K562 (cell line): ENCODE measurements around the gene POLDIP3. TPM values are rescaled to one million over a fixed set of nuclear protein-coding genes. Genes with fewer than 3 reads are reported as not detected.

Experiments
- ATF6 ChIP-seq: sonication (generic); formaldehyde crosslinking; IDR thresholded peaks from 2 replicates; pipeline ENCODE4 v1.4.0; 2020; ENCODE audit warnings: mild to moderate bottlenecking, missing genetic modification reagents
- CHD2 ChIP-seq: IDR thresholded peaks from 2 replicates; pipeline ENCODE4 v1.6.1; 2011; ENCODE audit warnings: low read depth, low read length
- FOXP1 ChIP-seq: sonication (generic); formaldehyde crosslinking; IDR thresholded peaks from 2 replicates; pipeline ENCODE4 v1.8.0; 2022; ENCODE audit warnings: mild to moderate bottlenecking, missing genetic modification reagents
- HMG20A ChIP-seq: fragments of 450-650 bp; formaldehyde crosslinking; conservative IDR thresholded peaks from 2 replicates; pipeline ENCODE4 v1.4.0; 2020; ENCODE audit warnings: mild to moderate bottlenecking, mixed read lengths
- HSF4 ChIP-seq: fragments of 250-450 bp; sonication (Bioruptor Pico); IDR thresholded peaks from 2 replicates; pipeline ENCODE4 v2.1.2; 2022; ENCODE audit warnings: mild to moderate bottlenecking, moderate library complexity, borderline replicate concordance
- MAX ChIP-seq: sonication (generic); formaldehyde crosslinking; IDR thresholded peaks from 2 replicates; pipeline ENCODE4 v1.9.0; 2022; ENCODE audit warnings: mild to moderate bottlenecking, missing genetic modification reagents
- MITF ChIP-seq: IDR thresholded peaks from 2 replicates; pipeline ENCODE4 v1.6.1; 2014; ENCODE audit warnings: antibody characterized with exemption
- POLR3G ChIP-seq: IDR thresholded peaks from 2 replicates; pipeline ENCODE4 v1.6.1; 2011; ENCODE audit not compliant: insufficient read length, insufficient replicate concordance; ENCODE audit errors: extremely low read depth
- PYGO2 ChIP-seq: fragments of 450-650 bp; IDR thresholded peaks from 2 replicates; pipeline ENCODE4 v1.6.1; 2016; ENCODE audit warnings: mild to moderate bottlenecking, missing genetic modification characterization, moderate library complexity, missing compliant biosample characterization
- REST ChIP-seq, 2 experiments: fragments of 450-650 bp; formaldehyde crosslinking in 1 of 2; IDR thresholded peaks; 2 replicates each; pipeline versions ENCODE4 v1.4.0 to v1.6.1; 2014 to 2020; ENCODE audit warnings: mild to moderate bottlenecking in 2 of 2, borderline replicate concordance in 1 of 2, low read depth in 1 of 2
- ZNF124 ChIP-seq: sonication (generic); formaldehyde crosslinking; IDR thresholded peaks from 2 replicates; pipeline ENCODE4 v1.8.1; 2022; ENCODE audit warnings: missing genetic modification reagents
- ZNF280A ChIP-seq: fragments of 450-650 bp; IDR thresholded peaks from 2 replicates; pipeline ENCODE4 v1.6.1; 2018; ENCODE audit warnings: mild to moderate bottlenecking, low read depth; ENCODE audit not compliant: partially characterized antibody
- ZNF696 ChIP-seq: fragments of 250-450 bp; sonication (Bioruptor Pico); conservative IDR thresholded peaks from 2 replicates; pipeline ENCODE4 v1.4.0; 2020; ENCODE audit warnings: mild to moderate bottlenecking, moderate library complexity
- polyA plus RNA-seq, 8 experiments: library from polyadenylated mRNA; depleted of rRNA in 4 of 8; stranded (reverse) in 5 of 8; unstranded in 3 of 8; fragments of >200 nt; fragmentation: Nextera tagmentation in 2 of 8; fragmentation: Illumina TruSeq in 1 of 8; extraction: Ambion mirVana in 2 of 8; extraction: Trizol in 1 of 8; gene quantifications; 2 replicates each; pipeline versions ENCODE4 v1.2.1 to v1.2.3, GENCODE V29; 2011 to 2014; ENCODE audit warnings: inconsistent platforms in 1 of 8, missing spikeins in 1 of 8
- total RNA-seq, 7 experiments: library from RNA; depleted of rRNA in 6 of 7; stranded (reverse); fragments of >200 nt in 6 of 7; fragmentation: Illumina TruSeq in 2 of 7; extraction: Trizol in 2 of 7; gene quantifications; 2 replicates each; pipeline versions ENCODE4 v1.2.1 to v1.2.3, GENCODE V29; 2011 to 2021; ENCODE audit warnings: low replicate concordance in 1 of 7

The POLDIP3 gene
- total and polyA plus RNA-seq, 9 of the 15 experiments (the other 6 are each of a cell fraction or from before 2014, with no cell fraction given): 14.3 to 53.0 (median 26.3) TPM

- TF ChIP-seq REST (IDR thresholded peaks at IDR 0.05; ENCODE audit: borderline replicate concordance): no peak
- no peak for TF ChIP-seq REST (CRISPR knock-in tag; IDR thresholded peaks at IDR 0.05; ENCODE audit: low read depth)
- TF ChIP-seq POLR3G: no peak
- TF ChIP-seq CHD2: no peak
- TF ChIP-seq HMG20A (CRISPR knock-in tag): no peak
- no peak for TF ChIP-seq FOXP1 (CRISPR knock-in tag)
- TF ChIP-seq ATF6 (CRISPR knock-in tag): no peak
- no peak for TF ChIP-seq ZNF280A
- TF ChIP-seq PYGO2: no peak
- TF ChIP-seq MAX: peak; percentile 10; the same call in 1 of the 2 replicates
- no peak for TF ChIP-seq MITF
- no peak for TF ChIP-seq ZNF124
- no peak for TF ChIP-seq HSF4 (CRISPR knock-in tag)
- no peak for TF ChIP-seq ZNF696
Observed at GRCh38 chr22:42648368-42649245, 33.9 kb upstream of the POLDIP3 start (continued).
